OCI-LY7 (cell line): Measurements from ENCODE around the gene TPH2. TPM values are rescaled to one million over a fixed set of nuclear protein-coding genes. Genes with fewer than 3 reads are reported as not detected.

Experiments used
- BruUV-seq: library from RNA; stranded (reverse); fragments of 400-500 nt; replicated peaks from 2 replicates; lab custom pipeline; 2021; lab: Mats Ljungman, UMichigan
- CTCF ChIA-PET: fragments of 300-600 bp; sonication (Branson Sonifier 250); formaldehyde crosslinking; loops from one replicate; lab custom pipeline; 2022; ENCODE audit warnings: antibody characterized with exemption; ENCODE audit not compliant: unreplicated experiment; lab: Charles Lee
- POLR2A ChIA-PET: fragments of 300-600 bp; sonication (Branson Sonifier 250); formaldehyde crosslinking; loops from one replicate; lab custom pipeline; 2022; ENCODE audit warnings: antibody characterized with exemption; lab: Charles Lee
- DNase-seq: peaks from one replicate; pipeline ENCODE4 v3.0.0-alpha.2; 2015; ENCODE audit warnings: low spot score
- H2AFZ ChIP-seq: fragments of 200-600 bp; sonication (generic), shearing (Covaris generic); 2 replicates; pipeline ENCODE4 v1.6.1; 2014; ENCODE audit warnings: mild to moderate bottlenecking, antibody characterized with exemption, low read length, moderate library complexity
- H3K27ac ChIP-seq: fragments of 200-600 bp; sonication (generic); 2 replicates; pipeline ENCODE4 v1.5.1; 2014; ENCODE audit warnings: mixed run types, low read depth, mild to moderate bottlenecking, moderate library complexity, low read length, inconsistent platforms; ENCODE audit not compliant: poor library complexity, severe bottlenecking
- H3K36me3 ChIP-seq: fragments of 200-600 bp; sonication (generic); 2 replicates; pipeline ENCODE4 v1.6.1; 2014; ENCODE audit warnings: mild to moderate bottlenecking, antibody characterized with exemption, low read length, moderate library complexity, mixed read lengths; ENCODE audit not compliant: insufficient read depth
- H3K4me1 ChIP-seq: fragments of 200-600 bp; sonication (generic); 2 replicates; pipeline ENCODE4 v1.5.1; 2014; ENCODE audit warnings: mild to moderate bottlenecking, low read length; ENCODE audit not compliant: insufficient read depth, poor library complexity, severe bottlenecking
- H3K4me2 ChIP-seq: fragments of 200-600 bp; sonication (generic); 2 replicates; pipeline ENCODE4 v1.6.1; 2014; ENCODE audit warnings: mild to moderate bottlenecking, low read length
- H3K4me3 ChIP-seq: fragments of 200-600 bp; sonication (generic); 2 replicates; pipeline ENCODE4 v1.5.1; 2014; ENCODE audit warnings: mild to moderate bottlenecking, low read depth, low read length; ENCODE audit not compliant: poor library complexity, severe bottlenecking
- H3K79me2 ChIP-seq: fragments of 200-600 bp; sonication (generic); 2 replicates; pipeline ENCODE4 v1.6.1; 2016; ENCODE audit warnings: low read depth, mild to moderate bottlenecking, low read length, moderate library complexity, mixed read lengths; ENCODE audit not compliant: insufficient read depth
- H3K9me2 ChIP-seq: fragments of 200-600 bp; sonication (generic); 2 replicates; pipeline ENCODE4 v1.6.1; 2016; ENCODE audit warnings: mild to moderate bottlenecking, low read length, mixed read lengths; ENCODE audit not compliant: insufficient read depth
- H3K9me3 ChIP-seq: fragments of 200-600 bp; sonication (generic); 2 replicates; pipeline ENCODE4 v1.6.1; 2014; ENCODE audit warnings: mild to moderate bottlenecking, mixed run types, low read length, mixed read lengths
- H4K20me1 ChIP-seq: fragments of 200-600 bp; sonication (generic); 2 replicates; pipeline ENCODE4 v1.6.1; 2014; ENCODE audit warnings: mild to moderate bottlenecking, antibody characterized with exemption, low read length, moderate library complexity, mixed read lengths; ENCODE audit not compliant: insufficient read depth
- CTCF ChIP-seq: fragments of 200-600 bp; sonication (generic); conservative IDR thresholded peaks from 2 replicates; pipeline ENCODE4 v1.5.1; 2014; ENCODE audit warnings: mild to moderate bottlenecking, antibody characterized with exemption, low read length, moderate library complexity, mixed read lengths
- EZH2phosphoT487 ChIP-seq: fragments of 200-600 bp; sonication (generic); IDR thresholded peaks from 2 replicates; pipeline ENCODE4 v1.6.1; 2018; ENCODE audit warnings: low read depth, borderline replicate concordance, mild to moderate bottlenecking, mixed run types, antibody characterized with exemption, low read length, moderate library complexity, mixed read lengths
- intact Hi-C: fragments of 100-400 bp; cut with micrococcal nuclease; formaldehyde crosslinking; loops from one replicate; pipeline ENCODE4 v1.10.0; 2022; ENCODE audit not compliant: unreplicated experiment
- total RNA-seq, 2 experiments: library from RNA; depleted of rRNA in 1 of 2; stranded (reverse); fragments of >200 nt in 1 of 2; shearing (Covaris generic) in 1 of 2; gene quantifications; 2 replicates each; pipeline ENCODE4 v1.2.3, GENCODE V29; 2014 to 2022

Gene TPH2
- total RNA-seq, 2 experiments from 2014 or later, result not detected

- no peak overlapping the region for H2AFZ ChIP-seq
- no peaks in the 10 kb centered on the region for H4K20me1 ChIP-seq
- POLR2A ChIA-PET, result no interaction called here
- H3K4me3 ChIP-seq, result no peak overlapping the region
- H3K4me2 ChIP-seq, result no peak overlapping the region
- TF ChIP-seq CTCF, result no peak
- no peak for TF ChIP-seq EZH2phosphoT487
- no peaks in the 10 kb centered on the region for H3K36me3 ChIP-seq
- no peaks in the 10 kb centered on the region for H3K9me3 ChIP-seq
- BruUV-seq, result no TSS peak
- CTCF ChIA-PET, result no interaction called here
- H3K79me2 ChIP-seq, result no peaks in the 10 kb centered on the region
- no peaks in the 10 kb centered on the region for H3K4me1 ChIP-seq
- H3K27ac ChIP-seq, result no peak overlapping the region
- intact Hi-C loops, result no loop called here
- H3K9me2 ChIP-seq, result no peaks in the 10 kb centered on the region
- no peak for DNase-seq
Observed at GRCh38 chr12:71950819-71951218, 12.2 kb downstream of the TPH2 start.

DNA sequence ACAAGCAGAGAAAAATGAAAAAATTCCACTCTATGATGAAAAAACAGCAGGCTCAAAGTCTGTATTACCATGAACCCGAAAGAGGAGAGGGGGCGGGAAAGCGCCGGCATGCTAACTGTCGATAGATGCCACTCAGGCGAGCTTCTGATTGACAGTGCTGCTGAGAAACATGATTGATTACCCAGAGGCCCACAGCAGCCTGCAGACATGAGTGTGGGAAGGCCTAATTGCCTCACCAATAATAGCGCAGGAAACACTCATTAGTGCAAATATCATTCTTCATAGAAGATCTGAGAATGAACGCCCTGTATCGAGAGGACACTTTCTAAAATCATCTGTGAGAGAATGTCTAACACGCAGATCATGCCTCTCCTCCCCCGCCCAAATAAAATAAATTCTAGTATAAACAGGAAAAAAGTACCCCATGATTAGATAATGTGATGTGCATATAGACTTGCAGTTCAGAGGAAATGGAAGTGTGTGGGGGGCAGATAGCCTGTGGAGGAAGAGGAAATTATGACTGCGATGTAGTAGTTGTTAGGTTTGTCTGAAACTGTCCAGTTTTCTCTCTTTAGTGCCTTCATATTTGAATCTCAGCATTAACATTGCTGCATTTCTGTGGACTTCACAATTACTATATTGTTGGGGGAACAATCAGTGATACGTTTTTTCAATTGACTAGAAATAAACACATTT, 15.6 kb downstream of the TPH2 start:
- no peak overlapping the region for H3K4me3 ChIP-seq
- no peaks in the 10 kb centered on the region for H3K79me2 ChIP-seq
- BruUV-seq, result no TSS peak
- H3K27ac ChIP-seq, result no peak overlapping the region
- no peaks in the 10 kb centered on the region for H3K9me3 ChIP-seq
- no peak for DNase-seq
- ChIA-PET POLR2A (no interaction called here), CTCF (no interaction called here)
- no peaks in the 10 kb centered on the region for H3K9me2 ChIP-seq
- TF ChIP-seq EZH2phosphoT487 (no peak), CTCF (no peak)
- intact Hi-C loops, result no loop called here
- H3K4me2 ChIP-seq, result no peak overlapping the region
- H2AFZ ChIP-seq, result no peak overlapping the region
- no peaks in the 10 kb centered on the region for H3K4me1 ChIP-seq
- no peaks in the 10 kb centered on the region for H4K20me1 ChIP-seq
- H3K36me3 ChIP-seq, result no peaks in the 10 kb centered on the region

GRCh38 chr12:71954861-71955260, 16.2 kb downstream of the TPH2 start:
- TF ChIP-seq EZH2phosphoT487 (no peak), CTCF (no peak)
- Histone ChIP-seq H3K9me2 (no peaks in the 10 kb centered on the region), H3K36me3 (no peaks in the 10 kb centered on the region), H2AFZ (no peak overlapping the region), H3K27ac (no peak overlapping the region), H3K79me2 (no peaks in the 10 kb centered on the region), H3K4me2 (no peak overlapping the region), H3K4me1 (no peaks in the 10 kb centered on the region), H3K9me3 (no peaks in the 10 kb centered on the region), H3K4me3 (no peak overlapping the region), H4K20me1 (no peaks in the 10 kb centered on the region)
- POLR2A ChIA-PET, result no interaction called here
- intact Hi-C loops, result no loop called here
- no peak for DNase-seq
- no TSS peak for BruUV-seq
- CTCF ChIA-PET, result no interaction called here
